ENCODE measurements around the gene FXYD6. TPM values are rescaled to one million over a fixed set of nuclear protein-coding genes. Genes with fewer than 3 reads are reported as not detected.

The FXYD6 gene
- total and polyA plus RNA-seq, 7 experiments from 2014 or later: 0.10 to 5.4 (median 0.98) TPM; not detected in 4

GRCh38 chr11:117824571-117825537 lies 51.6 kb downstream of the FXYD6 start, which contains the start of gene FXYD2:
FXYD2 (minus strand) TSS chr11:117824744; CDS start chr11:117824678, 66 bp downstream.
- intact Hi-C loops (cut with micrococcal nuclease): loop anchor here in 1 of 2 donors (5.0 kb wide), 1 partner anchor 82 kb away; no protein-coding TSS in a partner anchor
- no peaks in the 10 kb centered on the region for H3K36me3 Mint-ChIP-seq
- Histone ChIP-seq H3K4me3 (ENCODE audit: low read length) (no peak within 1 kb of the TSS), H3K27me3 (ENCODE audit: control insufficient read depth in 2 of 2, insufficient read depth in 2 of 2, low read length in 2 of 2) (no peaks in the 10 kb centered on the region), H3K9me3 (ENCODE audit: control insufficient read depth in 2 of 3, low read length in 3 of 3) (no peaks in the 10 kb centered on the region), H3K27ac (ENCODE audit: low read depth, low read length) (peak within 1 kb of the TSS; percentile 41), H3K4me1 (ENCODE audit: control insufficient read depth in 2 of 2, insufficient read depth in 2 of 2, low read length in 2 of 2) (peaks cover 39 to 56% of the 10 kb centered on the region in 2 donors), H3K36me3 (ENCODE audit: control insufficient read depth in 2 of 3, insufficient read depth in 3 of 3, low read length in 3 of 3) (no peaks in the 10 kb centered on the region)
- POLR2A ChIA-PET: interaction anchor here (0.6 to 2.0 kb wide), 4 partner anchors 8 to 126 kb away, joined by 3 to 6 read pairs (median 3); no protein-coding TSS in a partner anchor
- H3K27me3 Mint-ChIP-seq: no peaks in the 10 kb centered on the region
- peak within 1 kb of the TSS; percentile 15 to 94 (median 81) for H3K27ac Mint-ChIP-seq
- H3K9me3 Mint-ChIP-seq: peaks cover 0 to 3% (median 0%) of the 10 kb centered on the region in 11 donors
- ATAC-seq: no peak
- H3K4me1 Mint-ChIP-seq: peaks cover 43 to 69% (median 57%) of the 10 kb centered on the region in 7 donors
- peak in 1 of 9 donors; percentile 19 for DNase-seq
- CTCF ChIA-PET: interaction anchor here (1.6 to 10.9 kb wide), 6 partner anchors 10 to 228 kb away, joined by 4 to 138 read pairs (median 28); no protein-coding TSS in a partner anchor
- peak within 1 kb of the TSS in 6 of 10 donors; percentile 14 to 64 (median 44) for H3K4me3 Mint-ChIP-seq

GRCh38 chr11:117823946-117824420 lies 52.5 kb downstream of the FXYD6 start:
- Mint-ChIP-seq H3K9me3 (peaks cover 0 to 3% (median 0%) of the 10 kb centered on the region in 11 donors), H3K27me3 (no peaks in the 10 kb centered on the region), H3K4me3 (peak overlapping the region in 5 of 10 donors; percentile 19 to 64 (median 38)), H3K36me3 (no peaks in the 10 kb centered on the region), H3K4me1 (peaks cover 43 to 66% (median 50%) of the 10 kb centered on the region in 7 donors), H3K27ac (peak overlapping the region; percentile 15 to 94 (median 81))
- no peaks in the 10 kb centered on the region for H3K36me3 ChIP-seq (ENCODE audit: control insufficient read depth in 2 of 3, insufficient read depth in 3 of 3, low read length in 3 of 3)
- CTCF ChIA-PET: interaction anchor here (0.9 to 10.9 kb wide), 9 partner anchors 9 to 229 kb away, joined by 3 to 138 read pairs (median 16); no protein-coding TSS in a partner anchor
- H3K4me1 ChIP-seq (ENCODE audit: control insufficient read depth in 2 of 2, insufficient read depth in 2 of 2, low read length in 2 of 2): peaks cover 35 to 52% of the 10 kb centered on the region in 2 donors
- no peaks in the 10 kb centered on the region for H3K9me3 ChIP-seq (ENCODE audit: control insufficient read depth in 2 of 3, low read length in 3 of 3)
- DNase-seq: no peak
- POLR2A ChIA-PET: interaction anchor here (0.9 to 1.9 kb wide), 3 partner anchors 10 to 228 kb away, joined by 4 to 7 read pairs (median 5); no protein-coding TSS in a partner anchor
- no peaks in the 10 kb centered on the region for H3K27me3 ChIP-seq (ENCODE audit: control insufficient read depth in 2 of 2, insufficient read depth in 2 of 2, low read length in 2 of 2)
- H3K4me3 ChIP-seq (ENCODE audit: low read length): no peak overlapping the region
- ATAC-seq: no peak
- intact Hi-C loops (cut with micrococcal nuclease): loop anchor here (1.0 to 5.0 kb wide), 7 partner anchors 17 to 229 kb away; partner anchors contain the start of gene IL10RA (in 1 of the 2)
- H3K27ac ChIP-seq (ENCODE audit: low read depth, low read length): peak overlapping the region; percentile 41

- CTCF ChIA-PET: interaction anchor here (0.6 to 10.9 kb wide), 16 partner anchors 8 to 454 kb away, joined by 3 to 138 read pairs (median 4); no protein-coding TSS in a partner anchor
Observed at GRCh38 chr11:117823294-117823945, 53.0 kb downstream of the FXYD6 start.

GRCh38 chr11:117822074-117823033 lies 54.1 kb downstream of the FXYD6 start:
- intact Hi-C loops (cut with micrococcal nuclease): loop anchor here (1.0 to 5.0 kb wide), 7 partner anchors 16 to 231 kb away; partner anchors contain the start of gene IL10RA (in 1 of the 2)
- Mint-ChIP-seq H3K4me1 (peaks cover 37 to 59% (median 52%) of the 10 kb centered on the region in 7 donors), H3K36me3 (peaks cover 0 to 2% (median 0%) of the 10 kb centered on the region in 5 donors), H3K27me3 (no peaks in the 10 kb centered on the region), H3K9me3 (peaks cover 0 to 3% (median 0%) of the 10 kb centered on the region in 11 donors), H3K27ac (peak overlapping the region in 8 of 9 donors; percentile 41 to 91 (median 63)), H3K4me3 (peak overlapping the region in 6 of 10 donors; percentile 39 to 64 (median 48))
- H3K4me1 ChIP-seq (ENCODE audit: control insufficient read depth in 2 of 2, insufficient read depth in 2 of 2, low read length in 2 of 2): peaks cover 27 to 45% of the 10 kb centered on the region in 2 donors
- peak in 8 of 9 donors; percentile 33 to 60 (median 52) for DNase-seq
- no peaks in the 10 kb centered on the region for H3K27me3 ChIP-seq (ENCODE audit: control insufficient read depth in 2 of 2, insufficient read depth in 2 of 2, low read length in 2 of 2)
- POLR2A ChIA-PET: interaction anchor here (0.6 to 1.9 kb wide), 6 partner anchors 11 to 969 kb away, joined by 3 to 7 read pairs (median 4); no protein-coding TSS in a partner anchor
- ATAC-seq: peak; percentile 57
- no peak overlapping the region for H3K27ac ChIP-seq (ENCODE audit: low read depth, low read length)
- H3K4me3 ChIP-seq (ENCODE audit: low read length): peak overlapping the region; percentile 9
- CTCF ChIA-PET: interaction anchor here (0.7 to 10.9 kb wide), 13 partner anchors 12 to 455 kb away, joined by 3 to 189 read pairs (median 5); no protein-coding TSS in a partner anchor
- no peaks in the 10 kb centered on the region for H3K36me3 ChIP-seq (ENCODE audit: control insufficient read depth in 2 of 3, insufficient read depth in 3 of 3, low read length in 3 of 3)
- no peaks in the 10 kb centered on the region for H3K9me3 ChIP-seq (ENCODE audit: control insufficient read depth in 2 of 3, low read length in 3 of 3)

More at GRCh38 chr11:117823294-117823945, 53.0 kb downstream of the FXYD6 start:
- Mint-ChIP-seq H3K9me3 (peaks cover 0 to 3% (median 0%) of the 10 kb centered on the region in 11 donors), H3K4me1 (peaks cover 40 to 62% (median 50%) of the 10 kb centered on the region in 7 donors), H3K36me3 (no peaks in the 10 kb centered on the region), H3K27me3 (no peaks in the 10 kb centered on the region), H3K4me3 (peak overlapping the region in 9 of 10 donors; percentile 9 to 65 (median 51)), H3K27ac (peak overlapping the region; percentile 34 to 94 (median 81))
- peak; percentile 86 for ATAC-seq
- Histone ChIP-seq H3K27ac (ENCODE audit: low read depth, low read length) (peak overlapping the region; percentile 41), H3K36me3 (ENCODE audit: control insufficient read depth in 2 of 3, insufficient read depth in 3 of 3, low read length in 3 of 3) (no peaks in the 10 kb centered on the region), H3K27me3 (ENCODE audit: control insufficient read depth in 2 of 2, insufficient read depth in 2 of 2, low read length in 2 of 2) (no peaks in the 10 kb centered on the region), H3K9me3 (ENCODE audit: control insufficient read depth in 2 of 3, low read length in 3 of 3) (no peaks in the 10 kb centered on the region), H3K4me1 (ENCODE audit: control insufficient read depth in 2 of 2, insufficient read depth in 2 of 2, low read length in 2 of 2) (peaks cover 29 to 46% of the 10 kb centered on the region in 2 donors), H3K4me3 (ENCODE audit: low read length) (no peak overlapping the region)
- DNase-seq: peak in 8 of 9 donors; percentile 38 to 77 (median 64)
- POLR2A ChIA-PET: interaction anchor here (0.9 to 1.9 kb wide), 5 partner anchors 10 to 229 kb away, joined by 3 to 7 read pairs (median 5); no protein-coding TSS in a partner anchor
- intact Hi-C loops (cut with micrococcal nuclease): loop anchor here (1.0 to 5.0 kb wide), 7 partner anchors 17 to 230 kb away; partner anchors contain the start of gene IL10RA (in 1 of the 2)

- H3K36me3 Mint-ChIP-seq: peaks cover 0 to 2% (median 0%) of the 10 kb centered on the region in 5 donors
- Histone ChIP-seq H3K27ac (ENCODE audit: low read depth, low read length) (no peak overlapping the region), H3K9me3 (ENCODE audit: control insufficient read depth in 2 of 3, low read length in 3 of 3) (no peaks in the 10 kb centered on the region), H3K4me1 (ENCODE audit: control insufficient read depth in 2 of 2, insufficient read depth in 2 of 2, low read length in 2 of 2) (peaks cover 36 to 54% of the 10 kb centered on the region in 2 donors), H3K27me3 (ENCODE audit: control insufficient read depth in 2 of 2, insufficient read depth in 2 of 2, low read length in 2 of 2) (no peaks in the 10 kb centered on the region), H3K4me3 (ENCODE audit: low read length) (no peak overlapping the region), H3K36me3 (ENCODE audit: control insufficient read depth in 2 of 3, insufficient read depth in 3 of 3, low read length in 3 of 3) (no peaks in the 10 kb centered on the region)
- H3K27me3 Mint-ChIP-seq: no peaks in the 10 kb centered on the region
- H3K4me1 Mint-ChIP-seq: peaks cover 35 to 58% (median 48%) of the 10 kb centered on the region in 7 donors
- DNase-seq (no peak), ATAC-seq (no peak)
- peak overlapping the region in 1 of 10 donors; percentile 48 for H3K4me3 Mint-ChIP-seq
- peak overlapping the region in 2 of 9 donors; percentile 40 to 73 for H3K27ac Mint-ChIP-seq
- H3K9me3 Mint-ChIP-seq: no peaks in the 10 kb centered on the region
- CTCF ChIA-PET: interaction anchor here (0.6 to 10.9 kb wide), 6 partner anchors 13 to 894 kb away, joined by 3 to 189 read pairs (median 49); no protein-coding TSS in a partner anchor
- intact Hi-C loops (cut with micrococcal nuclease): loop anchor here in 1 of 2 donors (5.0 kb wide), 1 partner anchor 86 kb away; no protein-coding TSS in a partner anchor
- POLR2A ChIA-PET: interaction anchor here (0.9 kb wide), 1 partner anchor 232 kb away, joined by 3 read pairs; no protein-coding TSS in a partner anchor
Observed at GRCh38 chr11:117821431-117821830, 55.0 kb downstream of the FXYD6 start.

Data from naive thymus-derived CD4-positive, alpha-beta T cell (primary cell).